ENCODE measurements around the gene DPT.

The DPT gene

DNA sequence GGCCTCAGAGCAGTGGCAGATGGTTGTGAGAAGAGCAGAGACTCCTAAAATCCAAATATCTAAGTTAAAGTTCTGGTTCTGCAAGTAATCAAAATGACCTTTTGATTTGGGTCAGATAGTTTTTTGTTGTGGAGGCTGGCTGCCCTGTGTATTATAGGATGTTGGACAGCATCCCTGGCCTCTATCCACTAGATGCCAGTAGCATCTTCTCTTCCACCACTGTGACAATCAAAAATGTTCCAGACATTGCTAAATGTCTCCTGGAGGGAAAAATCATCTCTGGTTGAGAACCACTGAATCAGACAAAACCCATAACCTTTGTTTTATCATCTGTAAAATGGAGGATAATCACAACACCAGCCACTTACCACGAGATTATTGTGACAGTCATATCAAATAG is 5.9 kb upstream of the DPT start:
- Histone ChIP-seq H3K9me3 (ENCODE audit: control insufficient read depth, low read depth, low read length) (no peaks in the 10 kb centered on the region), H3K36me3 (ENCODE audit: control insufficient read depth, low read depth, low read length) (no peaks in the 10 kb centered on the region), H3K27me3 (ENCODE audit: control insufficient read depth, insufficient read depth, low read length) (no peaks in the 10 kb centered on the region), H3K27ac (ENCODE audit: low read length) (no peak overlapping the region), H3K4me1 (ENCODE audit: control insufficient read depth, low read depth, low read length) (no peaks in the 10 kb centered on the region), H3K9ac (ENCODE audit: low read length) (no peak overlapping the region), H3K4me3 (ENCODE audit: low read length) (no peak overlapping the region)

DNA sequence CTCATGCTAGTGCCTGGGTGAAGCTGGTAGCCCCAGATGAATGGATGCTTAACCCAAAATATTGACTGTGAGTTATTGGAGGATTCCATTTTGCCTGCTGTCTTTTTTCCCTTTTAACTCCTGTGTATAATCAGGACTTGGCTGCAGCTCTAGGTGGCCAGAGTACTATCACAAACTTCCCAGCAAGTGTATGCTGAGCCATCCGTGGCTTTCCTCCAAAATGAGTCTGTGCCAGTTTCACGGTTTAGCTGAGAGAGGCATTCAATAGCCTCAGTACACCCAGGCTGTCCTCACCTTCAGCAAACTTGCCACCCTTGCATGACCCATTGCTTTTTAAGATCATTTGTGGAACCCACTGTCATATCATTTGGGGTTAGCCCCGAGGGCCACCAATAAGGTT is 5.3 kb upstream of the DPT start:
- no peak overlapping the region for H3K9ac ChIP-seq (ENCODE audit: low read length)
- no peaks in the 10 kb centered on the region for H3K36me3 ChIP-seq (ENCODE audit: control insufficient read depth, low read depth, low read length)
- H3K4me1 ChIP-seq (ENCODE audit: control insufficient read depth, low read depth, low read length), result no peaks in the 10 kb centered on the region
- no peaks in the 10 kb centered on the region for H3K27me3 ChIP-seq (ENCODE audit: control insufficient read depth, insufficient read depth, low read length)
- H3K9me3 ChIP-seq (ENCODE audit: control insufficient read depth, low read depth, low read length), result no peaks in the 10 kb centered on the region
- H3K27ac ChIP-seq (ENCODE audit: low read length), result no peak overlapping the region
- H3K4me3 ChIP-seq (ENCODE audit: low read length), result no peak overlapping the region

DNA sequence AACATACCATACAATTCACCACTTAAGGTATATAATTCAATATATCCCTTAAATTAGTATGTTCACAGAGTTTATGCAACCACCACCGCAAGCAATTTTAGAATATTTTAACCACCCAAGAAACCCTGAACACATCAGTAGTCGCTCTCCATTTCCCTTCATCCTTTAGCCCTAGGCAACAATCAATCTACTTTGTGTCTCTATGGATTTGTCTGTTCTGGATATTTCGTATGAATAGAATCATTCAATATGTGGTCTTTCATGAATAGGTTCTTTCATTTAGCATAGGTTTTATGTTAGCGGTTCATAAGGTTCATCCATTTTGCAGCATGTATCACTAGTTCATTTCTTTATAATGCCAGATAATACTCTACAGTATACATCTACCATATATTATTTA is 4.2 kb upstream of the DPT start:
- H3K4me1 ChIP-seq (ENCODE audit: control insufficient read depth, low read depth, low read length), result no peaks in the 10 kb centered on the region
- no peaks in the 10 kb centered on the region for H3K9me3 ChIP-seq (ENCODE audit: control insufficient read depth, low read depth, low read length)
- no peak overlapping the region for H3K27ac ChIP-seq (ENCODE audit: low read length)
- no peak overlapping the region for H3K9ac ChIP-seq (ENCODE audit: low read length)
- no peaks in the 10 kb centered on the region for H3K36me3 ChIP-seq (ENCODE audit: control insufficient read depth, low read depth, low read length)
- H3K4me3 ChIP-seq (ENCODE audit: low read length), result no peak overlapping the region
- no peaks in the 10 kb centered on the region for H3K27me3 ChIP-seq (ENCODE audit: control insufficient read depth, insufficient read depth, low read length)

DNA sequence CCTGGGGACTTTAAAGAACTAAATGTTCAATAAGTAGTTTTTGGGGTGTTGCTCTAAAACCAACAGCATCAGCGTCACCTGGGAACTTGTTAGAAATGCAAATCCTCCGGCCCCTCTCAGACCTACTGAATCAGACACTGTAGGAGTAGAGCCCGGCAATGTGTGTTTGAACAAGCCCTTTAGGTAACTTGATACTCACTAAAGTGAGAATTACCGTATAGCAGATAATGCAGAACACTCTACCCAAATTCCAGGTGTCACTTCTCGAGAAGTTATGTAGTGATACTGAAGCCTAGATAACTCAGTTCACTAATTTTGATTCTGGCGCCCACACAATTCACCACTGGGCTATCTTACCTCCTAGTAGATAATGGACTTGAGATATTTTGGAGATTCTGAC is 3.7 kb upstream of the DPT start:
- Histone ChIP-seq H3K27ac (ENCODE audit: low read length) (no peak overlapping the region), H3K36me3 (ENCODE audit: control insufficient read depth, low read depth, low read length) (no peaks in the 10 kb centered on the region), H3K4me3 (ENCODE audit: low read length) (no peak overlapping the region), H3K9me3 (ENCODE audit: control insufficient read depth, low read depth, low read length) (no peaks in the 10 kb centered on the region), H3K27me3 (ENCODE audit: control insufficient read depth, insufficient read depth, low read length) (no peaks in the 10 kb centered on the region), H3K4me1 (ENCODE audit: control insufficient read depth, low read depth, low read length) (no peaks in the 10 kb centered on the region), H3K9ac (ENCODE audit: low read length) (no peak overlapping the region)

DNA sequence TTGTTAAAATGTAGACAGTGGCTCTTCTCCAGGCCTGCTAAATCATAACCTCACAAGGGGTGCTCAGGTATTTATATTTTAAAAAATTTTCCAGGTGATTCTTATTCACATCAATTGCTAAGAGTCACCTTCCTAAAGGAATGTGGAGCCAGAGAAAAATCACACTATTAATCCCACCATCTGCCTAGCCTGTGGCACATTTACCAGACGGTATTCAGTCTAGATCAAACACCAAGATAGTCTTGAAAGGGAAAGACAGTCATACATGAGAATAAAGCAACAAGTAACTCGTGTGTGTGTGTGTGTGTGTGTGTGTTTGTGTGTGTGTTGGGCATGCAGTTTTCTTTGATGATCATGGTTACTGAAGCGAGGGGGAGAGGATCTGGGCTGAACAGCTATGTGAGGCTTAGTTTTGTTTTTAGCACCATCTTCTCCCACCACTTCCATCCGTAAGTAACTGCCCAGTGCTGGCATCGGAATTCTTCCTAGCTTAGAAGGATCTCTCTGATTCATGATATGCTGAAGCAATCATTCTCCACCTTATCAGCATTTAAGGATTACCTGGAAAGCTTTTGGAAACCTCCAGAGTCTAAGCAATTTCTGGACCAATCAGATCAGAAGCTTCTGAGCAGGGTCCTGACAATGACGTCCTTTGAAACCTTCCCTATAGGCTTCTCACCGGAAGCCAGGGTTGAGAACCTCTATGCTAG is 2.4 kb upstream of the DPT start:
- no peak overlapping the region for H3K4me3 ChIP-seq (ENCODE audit: low read length)
- no peaks in the 10 kb centered on the region for H3K36me3 ChIP-seq (ENCODE audit: control insufficient read depth, low read depth, low read length)
- no peaks in the 10 kb centered on the region for H3K27me3 ChIP-seq (ENCODE audit: control insufficient read depth, insufficient read depth, low read length)
- no peaks in the 10 kb centered on the region for H3K4me1 ChIP-seq (ENCODE audit: control insufficient read depth, low read depth, low read length)
- H3K27ac ChIP-seq (ENCODE audit: low read length), result no peak overlapping the region
- H3K9me3 ChIP-seq (ENCODE audit: control insufficient read depth, low read depth, low read length), result no peaks in the 10 kb centered on the region
- no peak overlapping the region for H3K9ac ChIP-seq (ENCODE audit: low read length)

DNA sequence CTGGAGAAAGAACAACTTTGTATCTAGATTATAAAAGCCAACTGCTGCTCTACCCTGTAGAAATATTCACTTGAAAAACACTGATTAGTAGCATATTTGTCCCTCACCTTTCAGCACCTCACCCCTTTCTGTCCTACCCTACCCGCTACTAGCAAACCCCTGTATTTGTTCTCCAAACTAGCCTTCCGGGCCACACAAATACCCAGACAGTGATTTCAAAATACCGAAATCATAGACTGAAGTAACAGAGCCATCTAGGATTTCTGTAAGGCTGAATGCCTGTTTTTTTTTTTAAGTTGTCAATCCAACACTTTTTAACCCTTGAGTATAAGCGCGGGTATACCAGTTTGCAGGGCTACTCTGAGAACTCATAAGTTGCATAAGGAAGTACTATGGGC is 398 bp upstream of the DPT start:
- H3K27ac ChIP-seq (ENCODE audit: low read length), result no peak overlapping the region
- H3K36me3 ChIP-seq (ENCODE audit: control insufficient read depth, low read depth, low read length), result no peaks in the 10 kb centered on the region
- H3K4me1 ChIP-seq (ENCODE audit: control insufficient read depth, low read depth, low read length), result no peaks in the 10 kb centered on the region
- H3K4me3 ChIP-seq (ENCODE audit: low read length), result no peak overlapping the region
- H3K9ac ChIP-seq (ENCODE audit: low read length), result no peak overlapping the region
- H3K27me3 ChIP-seq (ENCODE audit: control insufficient read depth, insufficient read depth, low read length), result no peaks in the 10 kb centered on the region
- H3K9me3 ChIP-seq (ENCODE audit: control insufficient read depth, low read depth, low read length), result no peaks in the 10 kb centered on the region

- Histone ChIP-seq H3K27ac (ENCODE audit: low read length) (no peak overlapping the region), H3K4me3 (ENCODE audit: low read length) (no peak overlapping the region), H3K4me1 (ENCODE audit: control insufficient read depth, low read depth, low read length) (no peaks in the 10 kb centered on the region)
These were observed 2.3 kb downstream of the DPT start for GRCh38 chr1:168726719-168727118.

GRCh38 chr1:168726281-168726680 is 2.7 kb downstream of the DPT start:
- no peak overlapping the region for H3K27ac ChIP-seq (ENCODE audit: low read length)
- H3K9ac ChIP-seq (ENCODE audit: low read length), result no peak overlapping the region
- H3K4me3 ChIP-seq (ENCODE audit: low read length), result no peak overlapping the region
- H3K9me3 ChIP-seq (ENCODE audit: control insufficient read depth, low read depth, low read length), result no peaks in the 10 kb centered on the region
- H3K27me3 ChIP-seq (ENCODE audit: control insufficient read depth, insufficient read depth, low read length), result no peaks in the 10 kb centered on the region
- H3K4me1 ChIP-seq (ENCODE audit: control insufficient read depth, low read depth, low read length), result no peaks in the 10 kb centered on the region
- H3K36me3 ChIP-seq (ENCODE audit: control insufficient read depth, low read depth, low read length), result no peaks in the 10 kb centered on the region

More at GRCh38 chr1:168726719-168727118, 2.3 kb downstream of the DPT start:
- H3K36me3 ChIP-seq (ENCODE audit: control insufficient read depth, low read depth, low read length), result no peaks in the 10 kb centered on the region
- H3K27me3 ChIP-seq (ENCODE audit: control insufficient read depth, insufficient read depth, low read length), result no peaks in the 10 kb centered on the region
- no peaks in the 10 kb centered on the region for H3K9me3 ChIP-seq (ENCODE audit: control insufficient read depth, low read depth, low read length)
- no peak overlapping the region for H3K9ac ChIP-seq (ENCODE audit: low read length)

DNA sequence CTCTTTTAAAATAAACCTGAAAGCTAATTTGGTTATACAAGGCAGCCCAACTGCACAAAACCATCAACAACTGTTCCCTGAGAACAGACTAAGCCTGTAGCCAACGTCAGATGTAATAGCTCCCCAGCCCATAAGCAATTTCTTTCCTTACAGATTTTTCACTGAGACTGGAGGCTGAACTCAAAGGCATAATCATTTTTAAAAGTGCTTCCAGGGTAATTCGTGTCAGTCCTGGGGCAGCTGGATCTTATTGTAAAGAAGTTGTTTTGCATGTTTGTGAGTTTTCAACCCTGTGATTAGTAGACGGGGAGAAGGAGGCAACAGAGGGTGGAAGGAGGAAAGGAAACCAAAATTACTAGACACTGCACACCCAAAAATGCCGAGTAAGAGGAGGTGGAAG is 3.2 kb downstream of the DPT start:
- no peaks in the 10 kb centered on the region for H3K9me3 ChIP-seq (ENCODE audit: control insufficient read depth, low read depth, low read length)
- no peak overlapping the region for H3K9ac ChIP-seq (ENCODE audit: low read length)
- no peaks in the 10 kb centered on the region for H3K36me3 ChIP-seq (ENCODE audit: control insufficient read depth, low read depth, low read length)
- no peak overlapping the region for H3K27ac ChIP-seq (ENCODE audit: low read length)
- no peaks in the 10 kb centered on the region for H3K27me3 ChIP-seq (ENCODE audit: control insufficient read depth, insufficient read depth, low read length)
- H3K4me1 ChIP-seq (ENCODE audit: control insufficient read depth, low read depth, low read length), result no peaks in the 10 kb centered on the region
- no peak overlapping the region for H3K4me3 ChIP-seq (ENCODE audit: low read length)

- Histone ChIP-seq H3K36me3 (ENCODE audit: control insufficient read depth, low read depth, low read length) (no peaks in the 10 kb centered on the region), H3K4me1 (ENCODE audit: control insufficient read depth, low read depth, low read length) (no peaks in the 10 kb centered on the region), H3K4me3 (ENCODE audit: low read length) (no peak overlapping the region), H3K9me3 (ENCODE audit: control insufficient read depth, low read depth, low read length) (no peaks in the 10 kb centered on the region), H3K27ac (ENCODE audit: low read length) (no peak overlapping the region), H3K27me3 (ENCODE audit: control insufficient read depth, insufficient read depth, low read length) (no peaks in the 10 kb centered on the region), H3K9ac (ENCODE audit: low read length) (no peak overlapping the region)
These were observed 3.9 kb downstream of the DPT start for GRCh38 chr1:168725060-168725459.

- Histone ChIP-seq H3K9ac (ENCODE audit: low read length) (no peak overlapping the region), H3K4me3 (ENCODE audit: low read length) (no peak overlapping the region), H3K9me3 (ENCODE audit: control insufficient read depth, low read depth, low read length) (no peaks in the 10 kb centered on the region), H3K4me1 (ENCODE audit: control insufficient read depth, low read depth, low read length) (no peaks in the 10 kb centered on the region), H3K27me3 (ENCODE audit: control insufficient read depth, insufficient read depth, low read length) (no peaks in the 10 kb centered on the region), H3K27ac (ENCODE audit: low read length) (no peak overlapping the region), H3K36me3 (ENCODE audit: control insufficient read depth, low read depth, low read length) (no peaks in the 10 kb centered on the region)
These were observed 6.0 kb downstream of the DPT start for GRCh38 chr1:168723000-168723399.

GRCh38 chr1:168720839-168721238 is 8.2 kb downstream of the DPT start:
- Histone ChIP-seq H3K9me3 (ENCODE audit: control insufficient read depth, low read depth, low read length) (no peaks in the 10 kb centered on the region), H3K4me1 (ENCODE audit: control insufficient read depth, low read depth, low read length) (no peaks in the 10 kb centered on the region), H3K9ac (ENCODE audit: low read length) (no peak overlapping the region), H3K36me3 (ENCODE audit: control insufficient read depth, low read depth, low read length) (no peaks in the 10 kb centered on the region), H3K4me3 (ENCODE audit: low read length) (no peak overlapping the region), H3K27me3 (ENCODE audit: control insufficient read depth, insufficient read depth, low read length) (no peaks in the 10 kb centered on the region), H3K27ac (ENCODE audit: low read length) (no peak overlapping the region)
